Prostate gland (tissue), 2 donors: ENCODE results near the gene RUFY3. TPM values are rescaled to one million over a fixed set of nuclear protein-coding genes. Genes with fewer than 3 reads are reported as not detected.
A peak's percentile ranks its signal among the peaks of the same experiment; 100 is the strongest.

Source experiments
- DNase-seq: peaks from one replicate; pipeline ENCODE4 v3.0.0-alpha.2; 2019; ENCODE audit warnings: low spot score
- H3K27ac ChIP-seq, 2 donors: fragments of 200-600 bp; sonication (generic); 2 replicates each; pipeline ENCODE4 v1.5.1; 2017 to 2019
- H3K27me3 ChIP-seq: fragments of 200-600 bp; sonication (generic); replicated peaks from 2 replicates; pipeline ENCODE4 v1.5.1; 2019; ENCODE audit not compliant: insufficient read depth
- H3K36me3 ChIP-seq, 2 donors: fragments of 200-600 bp; sonication (generic); 1 replicate in 1 of 2; 2 replicates in 1 of 2; pipeline versions ENCODE4 v1.5.1 to v1.8.1; 2017 to 2019
- H3K4me1 ChIP-seq: fragments of 200-600 bp; sonication (generic); replicated peaks from 2 replicates; pipeline ENCODE4 v1.5.1; 2019
- H3K4me3 ChIP-seq, 2 donors: fragments of 200-600 bp; sonication (generic); 2 replicates each; pipeline ENCODE4 v1.5.1; 2017 to 2019
- H3K9me3 ChIP-seq: fragments of 200-600 bp; sonication (generic); 2 replicates; pipeline ENCODE4 v1.5.1; 2017
- POLR2A ChIP-seq: fragments of 450-650 bp; IDR thresholded peaks from one replicate; pipeline ENCODE4 v1.6.1; 2016; ENCODE audit warnings: antibody characterized with exemption, mild to moderate bottlenecking
- POLR2AphosphoS5 ChIP-seq: sonication (generic); formaldehyde crosslinking; IDR thresholded peaks from one replicate; pipeline ENCODE4 v1.6.1; 2017; ENCODE audit warnings: antibody characterized with exemption
- WGBS: methylation state at CpG from one replicate; pipeline ENCODE4 v1.1.5; 2018; 5-methylcytosine and 5-hydroxymethylcytosine counted together
- intact Hi-C: fragments of 100-400 bp; cut with DNase I; formaldehyde crosslinking; loops from one replicate; pipeline ENCODE4 v1.14.2; 2022
- total RNA-seq, 2 donors: library from RNA; depleted of rRNA; stranded (reverse); fragments of >200 nt; gene quantifications; one replicate each; pipeline ENCODE4 v1.1.0, GENCODE V29; 2016
- TF ChIP-seq, protein P1 (sequence below), 4 experiments: fragments of 200-600 bp in 2 of 4; fragments of 450-650 bp in 2 of 4; sonication (generic) in 2 of 4; IDR thresholded peaks; 1 replicate in 3 of 4; 2 replicates in 1 of 4; pipeline ENCODE4 v1.5.1; 2016 to 2019; ENCODE audit warnings: antibody characterized with exemption in 4 of 4, mild to moderate bottlenecking in 2 of 4, moderate library complexity in 2 of 4

The RUFY3 gene
- total RNA-seq, 2 donors from 2014 or later: 51.7 to 118 TPM

DNA sequence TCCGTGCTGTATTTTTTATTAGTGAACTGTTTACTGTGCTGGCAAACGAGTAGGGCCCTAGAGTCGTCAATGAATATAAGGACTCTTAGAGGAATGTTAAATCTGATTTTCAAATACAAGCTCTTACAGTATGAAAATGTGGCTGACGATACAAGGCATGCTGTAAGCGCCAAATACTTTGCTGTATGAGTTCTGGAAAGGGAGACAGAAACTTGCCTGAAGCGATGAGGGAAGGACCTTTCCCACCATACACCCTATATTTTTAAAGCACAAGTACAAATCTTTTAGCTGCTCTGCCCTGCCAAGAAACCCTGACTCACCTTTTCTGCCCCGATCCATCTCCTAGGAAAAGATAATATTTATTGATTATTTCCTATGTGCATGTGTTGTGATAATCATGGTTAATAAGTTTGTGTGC lies 15.7 kb upstream of the RUFY3 start:
- DNase-seq: no peak
- intact Hi-C loops: no loop called here
- Histone ChIP-seq H3K4me1 (peaks cover 3% of the 10 kb centered on the region), H3K36me3 (no peaks in the 10 kb centered on the region), H3K9me3 (no peaks in the 10 kb centered on the region), H3K4me3 (peak overlapping the region; percentile 82 to 95), H3K27me3 (no peaks in the 10 kb centered on the region), H3K27ac (peak overlapping the region; percentile 92 to 97)
- 7% methylated on average over 7 of the region's 7 CpGs for WGBS
- TF ChIP-seq, protein P1, sequence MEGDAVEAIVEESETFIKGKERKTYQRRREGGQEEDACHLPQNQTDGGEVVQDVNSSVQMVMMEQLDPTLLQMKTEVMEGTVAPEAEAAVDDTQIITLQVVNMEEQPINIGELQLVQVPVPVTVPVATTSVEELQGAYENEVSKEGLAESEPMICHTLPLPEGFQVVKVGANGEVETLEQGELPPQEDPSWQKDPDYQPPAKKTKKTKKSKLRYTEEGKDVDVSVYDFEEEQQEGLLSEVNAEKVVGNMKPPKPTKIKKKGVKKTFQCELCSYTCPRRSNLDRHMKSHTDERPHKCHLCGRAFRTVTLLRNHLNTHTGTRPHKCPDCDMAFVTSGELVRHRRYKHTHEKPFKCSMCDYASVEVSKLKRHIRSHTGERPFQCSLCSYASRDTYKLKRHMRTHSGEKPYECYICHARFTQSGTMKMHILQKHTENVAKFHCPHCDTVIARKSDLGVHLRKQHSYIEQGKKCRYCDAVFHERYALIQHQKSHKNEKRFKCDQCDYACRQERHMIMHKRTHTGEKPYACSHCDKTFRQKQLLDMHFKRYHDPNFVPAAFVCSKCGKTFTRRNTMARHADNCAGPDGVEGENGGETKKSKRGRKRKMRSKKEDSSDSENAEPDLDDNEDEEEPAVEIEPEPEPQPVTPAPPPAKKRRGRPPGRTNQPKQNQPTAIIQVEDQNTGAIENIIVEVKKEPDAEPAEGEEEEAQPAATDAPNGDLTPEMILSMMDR (IDR thresholded peaks at IDR 0.05): no peak
- TF ChIP-seq POLR2AphosphoS5: no peak
- no peak for TF ChIP-seq POLR2A

DNA sequence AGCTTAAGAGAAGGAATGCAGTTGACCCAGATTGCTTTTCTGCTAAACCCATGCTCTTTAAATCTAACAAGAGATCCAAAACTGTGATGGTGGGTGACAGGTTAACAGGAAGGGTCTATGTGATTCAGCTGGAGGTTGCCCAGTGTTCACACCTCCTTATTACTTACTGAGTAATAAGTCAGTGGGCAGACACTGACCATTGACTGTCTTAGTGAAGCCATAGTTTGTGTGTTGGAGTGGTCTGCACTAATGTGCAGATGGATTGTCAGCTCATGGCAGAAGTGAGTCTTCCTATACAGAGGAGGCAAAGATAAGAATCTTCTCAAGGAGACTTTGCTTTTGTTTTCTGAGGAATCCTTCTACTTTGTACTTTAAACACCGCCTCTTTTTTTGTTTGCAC lies 15.2 kb upstream of the RUFY3 start:
- no peak for DNase-seq
- Histone ChIP-seq H3K4me3 (peak overlapping the region in 1 of 2 donors; percentile 95), H3K27me3 (no peaks in the 10 kb centered on the region), H3K4me1 (peaks cover 3% of the 10 kb centered on the region), H3K9me3 (no peaks in the 10 kb centered on the region), H3K27ac (peak overlapping the region; percentile 92 to 97), H3K36me3 (no peaks in the 10 kb centered on the region)
- 45% methylated on average over 1 of the region's 1 CpG for WGBS
- intact Hi-C loops: no loop called here
- TF ChIP-seq POLR2A: no peak
- TF ChIP-seq, protein P1 (IDR thresholded peaks at IDR 0.05): no peak

DNA sequence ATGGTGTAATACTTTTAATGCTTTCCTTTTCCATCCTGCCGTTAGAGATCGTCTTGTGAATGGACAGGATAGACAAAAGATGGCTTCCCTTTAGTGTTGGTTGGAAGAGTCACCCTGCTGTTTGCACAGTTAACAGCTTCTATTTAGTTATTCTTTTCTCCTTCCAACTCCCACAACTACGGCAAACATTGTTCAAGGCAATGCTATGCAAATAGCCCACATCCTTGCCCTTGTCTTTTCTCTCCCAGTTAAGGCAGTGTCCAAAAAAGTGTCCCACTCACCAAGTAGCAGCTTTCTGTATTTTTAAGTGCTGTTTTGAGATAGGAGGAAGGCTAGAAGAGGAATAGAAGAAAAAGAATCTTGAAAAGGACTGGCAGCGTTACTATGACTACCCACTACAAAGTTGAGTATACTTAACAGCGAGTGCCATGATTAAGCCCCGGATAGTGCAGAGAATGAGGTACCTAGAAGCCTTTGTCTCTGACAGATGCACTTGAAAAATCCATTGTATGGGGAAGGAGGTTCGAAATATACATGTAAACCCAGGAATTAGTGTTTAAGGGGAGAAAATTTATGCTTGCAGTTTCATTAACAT lies 12.1 kb upstream of the RUFY3 start:
- intact Hi-C loops: no loop called here
- Histone ChIP-seq H3K36me3 (no peaks in the 10 kb centered on the region), H3K4me1 (peaks cover 6% of the 10 kb centered on the region), H3K27me3 (no peaks in the 10 kb centered on the region), H3K9me3 (no peaks in the 10 kb centered on the region), H3K4me3 (no peak overlapping the region), H3K27ac (peak overlapping the region; percentile 31 to 63)
- DNase-seq: peak; percentile 12
- WGBS: 52% methylated on average over 7 of the region's 7 CpGs
- TF ChIP-seq, protein P1 (IDR thresholded peaks at IDR 0.05): no peak
- TF ChIP-seq POLR2AphosphoS5 (peak; percentile 34), POLR2A (no peak)

DNA sequence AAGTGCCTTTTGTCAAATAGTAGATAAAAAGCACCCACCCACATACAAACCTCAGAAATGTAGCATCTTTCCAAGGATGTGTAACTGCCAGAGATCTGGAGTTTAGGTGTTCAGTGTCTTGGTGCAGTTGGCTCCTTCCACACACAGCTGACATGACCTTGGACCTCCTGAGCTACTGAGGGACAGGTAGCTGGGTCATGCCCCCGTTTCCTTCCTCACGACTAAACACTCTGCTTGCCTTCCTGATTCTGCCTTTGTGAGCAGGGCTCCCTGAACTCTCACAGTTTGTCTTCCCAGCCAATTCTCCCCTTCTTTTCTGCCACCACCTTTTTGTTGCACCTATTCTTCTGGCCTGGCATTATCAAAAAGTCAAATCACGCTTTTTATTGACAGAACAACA lies 10.2 kb upstream of the RUFY3 start:
- DNase-seq: no peak
- TF ChIP-seq, protein P1 (IDR thresholded peaks at IDR 0.05): no peak
- intact Hi-C loops: no loop called here
- Histone ChIP-seq H3K4me1 (peaks cover 4% of the 10 kb centered on the region), H3K27ac (no peak overlapping the region), H3K9me3 (no peaks in the 10 kb centered on the region), H3K27me3 (no peaks in the 10 kb centered on the region), H3K36me3 (no peaks in the 10 kb centered on the region), H3K4me3 (no peak overlapping the region)
- WGBS: 60% methylated on average over 3 of the region's 3 CpGs

DNA sequence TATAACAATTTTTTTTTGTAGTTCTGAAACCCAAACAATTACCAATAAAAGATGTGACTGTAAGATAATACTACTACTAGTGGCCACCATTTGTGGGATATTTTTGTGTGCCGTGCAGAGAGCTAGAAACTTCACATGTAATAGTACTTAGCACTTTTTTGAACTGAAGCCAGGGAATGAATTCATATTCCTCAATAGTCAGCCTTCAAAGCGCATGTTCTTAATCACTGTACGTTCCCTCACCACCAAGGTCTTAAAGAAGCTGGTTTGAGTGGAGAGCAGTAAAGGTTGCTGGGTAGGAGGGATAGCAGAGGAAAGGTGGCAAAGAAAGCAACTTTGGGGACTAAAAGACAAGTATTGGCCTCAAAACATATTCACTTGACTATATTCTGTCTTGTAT lies 9.6 kb upstream of the RUFY3 start:
- WGBS: 72% methylated on average over 3 of the region's 3 CpGs
- H3K9me3 ChIP-seq: no peaks in the 10 kb centered on the region
- no peak for DNase-seq
- no peak overlapping the region for H3K27ac ChIP-seq
- no peaks in the 10 kb centered on the region for H3K27me3 ChIP-seq
- peaks cover 3% of the 10 kb centered on the region for H3K4me1 ChIP-seq
- intact Hi-C loops: no loop called here
- H3K4me3 ChIP-seq: no peak overlapping the region
- no peaks in the 10 kb centered on the region for H3K36me3 ChIP-seq
- no peak for TF ChIP-seq POLR2A
- TF ChIP-seq, protein P1 (IDR thresholded peaks at IDR 0.05): no peak
- TF ChIP-seq POLR2AphosphoS5: no peak
